GM13976 (cell line): ENCODE data around the gene TAF7.
"Not testable (repeated sequence)": the region's sequence is repeated elsewhere in the genome, so short reads cannot be mapped to it uniquely, and the experiment has no call there.

Experiments
- DNase-seq: peaks from one replicate; pipeline ENCODE4 v3.0.0; 2012; ENCODE audit warnings: low spot score
- in situ Hi-C: fragments of 300-500 bp; cut with MboI; formaldehyde crosslinking; loops from one replicate; pipeline ENCODE4 v1.12.0; 2022; ENCODE audit warnings: low sequenced_read_pairs, mixed read lengths, inconsistent platforms; ENCODE audit not compliant: unreplicated experiment
- TF ChIP-seq, protein P1 (sequence below): IDR thresholded peaks from 2 replicates; pipeline ENCODE4 v1.5.1; 2012; ENCODE audit warnings: borderline replicate concordance, mild to moderate bottlenecking; ENCODE audit not compliant: insufficient read depth; ENCODE audit errors: extremely low read depth, missing control alignments, control extremely low read depth

TAF7 gene

DNA sequence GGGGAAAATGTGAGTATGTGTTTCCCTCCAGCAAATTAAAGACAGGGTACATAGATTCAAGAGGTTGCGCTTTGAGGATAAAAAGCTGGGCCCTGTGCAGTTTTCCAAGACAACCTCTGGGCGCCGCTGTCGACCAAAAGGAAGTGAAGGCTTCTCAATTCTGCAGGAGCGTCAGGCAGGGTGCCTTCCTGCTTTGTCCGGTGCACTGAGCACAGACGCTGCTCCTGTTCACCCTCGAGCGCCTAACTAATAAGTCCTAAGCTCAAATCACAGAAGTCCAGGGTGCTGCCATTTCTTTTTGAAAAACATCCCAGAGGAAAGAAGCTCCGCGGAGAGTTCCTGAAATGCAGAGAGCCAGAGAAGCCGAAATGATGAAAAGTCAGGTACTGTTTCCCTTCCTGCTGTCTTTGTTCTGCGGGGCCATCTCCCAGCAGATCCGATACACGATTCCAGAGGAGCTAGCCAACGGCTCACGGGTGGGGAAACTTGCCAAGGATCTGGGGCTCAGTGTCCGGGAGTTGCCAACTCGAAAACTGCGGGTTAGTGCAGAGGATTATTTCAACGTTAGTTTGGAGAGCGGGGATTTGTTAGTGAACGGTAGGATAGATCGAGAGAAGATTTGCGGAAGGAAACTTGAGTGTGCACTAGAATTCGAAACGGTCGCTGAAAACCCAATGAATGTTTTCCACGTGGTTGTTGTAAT is 29.5 kb upstream of the TAF7 start, which contains the start of gene PCDHGB1:
TSS of gene PCDHGB1 (plus strand) at position 183 of the 703 bp plus-strand sequence. CDS start at position 345, 162 bp downstream.
- TF ChIP-seq, protein P1, sequence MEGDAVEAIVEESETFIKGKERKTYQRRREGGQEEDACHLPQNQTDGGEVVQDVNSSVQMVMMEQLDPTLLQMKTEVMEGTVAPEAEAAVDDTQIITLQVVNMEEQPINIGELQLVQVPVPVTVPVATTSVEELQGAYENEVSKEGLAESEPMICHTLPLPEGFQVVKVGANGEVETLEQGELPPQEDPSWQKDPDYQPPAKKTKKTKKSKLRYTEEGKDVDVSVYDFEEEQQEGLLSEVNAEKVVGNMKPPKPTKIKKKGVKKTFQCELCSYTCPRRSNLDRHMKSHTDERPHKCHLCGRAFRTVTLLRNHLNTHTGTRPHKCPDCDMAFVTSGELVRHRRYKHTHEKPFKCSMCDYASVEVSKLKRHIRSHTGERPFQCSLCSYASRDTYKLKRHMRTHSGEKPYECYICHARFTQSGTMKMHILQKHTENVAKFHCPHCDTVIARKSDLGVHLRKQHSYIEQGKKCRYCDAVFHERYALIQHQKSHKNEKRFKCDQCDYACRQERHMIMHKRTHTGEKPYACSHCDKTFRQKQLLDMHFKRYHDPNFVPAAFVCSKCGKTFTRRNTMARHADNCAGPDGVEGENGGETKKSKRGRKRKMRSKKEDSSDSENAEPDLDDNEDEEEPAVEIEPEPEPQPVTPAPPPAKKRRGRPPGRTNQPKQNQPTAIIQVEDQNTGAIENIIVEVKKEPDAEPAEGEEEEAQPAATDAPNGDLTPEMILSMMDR = peak; percentile 43
- in situ Hi-C loops = no loop called here

DNA sequence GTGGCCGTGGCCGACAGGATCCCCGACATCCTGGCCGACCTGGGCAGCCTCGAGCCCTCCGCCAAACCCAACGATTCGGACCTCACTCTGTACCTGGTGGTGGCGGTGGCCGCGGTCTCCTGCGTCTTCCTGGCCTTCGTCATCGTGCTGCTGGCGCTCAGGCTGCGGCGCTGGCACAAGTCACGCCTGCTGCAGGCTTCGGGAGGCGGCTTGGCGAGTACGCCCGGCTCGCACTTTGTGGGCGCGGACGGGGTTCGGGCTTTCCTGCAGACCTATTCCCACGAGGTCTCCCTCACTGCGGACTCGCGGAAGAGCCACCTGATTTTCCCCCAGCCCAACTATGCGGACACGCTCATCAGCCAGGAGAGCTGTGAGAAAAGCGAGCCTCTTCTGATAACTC is 25.4 kb upstream of the TAF7 start:
- in situ Hi-C loops, DNase-seq: not testable (repeated sequence)

More for the DNA sequence above, 29.5 kb upstream of the TAF7 start, which contains the start of gene PCDHGB1:
- DNase-seq = peak; percentile 76

DNA sequence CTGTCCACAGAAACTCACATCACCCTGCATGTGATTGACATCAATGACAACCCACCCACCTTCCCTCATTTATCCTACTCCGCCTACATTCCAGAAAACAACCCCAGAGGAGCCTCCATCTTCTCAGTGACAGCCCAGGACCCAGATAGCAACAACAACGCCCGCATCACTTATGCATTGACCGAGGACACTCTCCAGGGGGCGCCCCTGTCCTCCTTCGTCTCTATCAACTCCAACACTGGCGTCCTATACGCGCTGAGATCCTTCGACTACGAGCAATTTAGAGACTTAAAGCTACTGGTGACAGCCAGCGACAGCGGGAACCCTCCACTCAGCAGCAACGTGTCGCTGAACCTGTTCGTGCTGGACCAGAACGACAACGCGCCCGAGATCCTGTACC is 24.7 kb upstream of the TAF7 start:
- in situ Hi-C loops = no loop called here
- no peak for DNase-seq
- TF ChIP-seq, protein P1 = no peak

DNA sequence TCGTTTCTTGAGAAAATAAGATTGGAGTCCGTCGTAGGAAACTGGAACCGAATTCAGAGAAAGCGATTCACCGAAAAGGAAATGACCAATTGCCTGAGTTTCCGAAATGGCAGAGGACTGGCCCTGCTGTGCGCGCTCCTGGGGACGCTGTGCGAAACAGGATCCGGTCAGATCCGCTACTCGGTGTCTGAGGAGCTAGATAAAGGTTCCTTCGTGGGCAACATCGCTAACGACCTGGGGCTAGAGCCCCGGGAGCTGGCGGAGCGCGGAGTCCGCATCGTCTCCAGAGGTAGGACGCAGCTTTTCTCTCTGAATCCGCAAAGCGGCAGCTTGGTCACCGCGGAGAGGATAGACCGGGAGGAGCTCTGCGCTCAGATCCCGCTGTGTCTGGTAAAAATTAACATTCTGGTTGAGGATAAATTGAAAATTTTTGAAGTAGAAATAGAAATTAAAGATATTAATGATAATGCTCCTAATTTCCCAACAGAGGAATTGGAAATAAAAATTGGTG is 23.4 kb upstream of the TAF7 start:
- DNase-seq = no peak
- in situ Hi-C loops = no loop called here
- TF ChIP-seq, protein P1 = no peak

DNA sequence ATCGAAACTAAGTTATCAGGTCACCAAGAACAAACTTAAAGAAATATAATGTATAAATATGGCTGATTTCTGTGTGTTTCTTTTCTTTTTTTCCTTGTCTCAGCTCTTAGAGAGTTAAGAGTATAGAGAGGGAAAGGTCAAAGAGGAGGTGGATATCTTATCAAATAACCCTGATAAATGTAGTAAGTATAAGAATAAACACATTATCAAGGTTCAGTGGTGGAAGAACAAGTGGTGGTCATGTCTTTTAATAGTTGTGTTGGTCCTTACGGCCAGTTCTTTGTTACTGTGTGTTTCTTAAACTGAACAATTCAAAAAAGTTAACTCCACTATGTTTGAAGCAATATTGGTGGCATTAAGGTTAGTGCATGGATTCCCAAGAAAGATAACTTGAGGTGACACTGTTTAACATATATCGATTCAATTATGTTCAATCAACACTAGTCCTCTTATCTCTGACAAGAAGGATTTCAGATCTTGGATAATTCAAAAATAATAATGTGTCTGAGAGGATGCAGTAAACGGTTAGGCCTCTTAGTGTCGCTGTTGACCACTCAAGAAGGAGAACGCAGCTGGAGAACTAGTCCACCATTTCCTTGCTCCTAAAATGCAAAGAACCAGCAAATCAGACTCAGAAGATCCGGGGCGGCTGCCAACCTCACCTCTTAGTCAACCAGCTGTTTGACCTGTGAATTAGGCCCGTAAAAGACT is 22.8 kb upstream of the TAF7 start, which contains the start of gene PCDHGA3:
TSS of gene PCDHGA3 (plus strand) at position 588 of the 711 bp plus-strand sequence. CDS start 205 bp downstream, outside the sequence.
- no peak for DNase-seq
- TF ChIP-seq, protein P1 = no peak
- in situ Hi-C loops = no loop called here

DNA sequence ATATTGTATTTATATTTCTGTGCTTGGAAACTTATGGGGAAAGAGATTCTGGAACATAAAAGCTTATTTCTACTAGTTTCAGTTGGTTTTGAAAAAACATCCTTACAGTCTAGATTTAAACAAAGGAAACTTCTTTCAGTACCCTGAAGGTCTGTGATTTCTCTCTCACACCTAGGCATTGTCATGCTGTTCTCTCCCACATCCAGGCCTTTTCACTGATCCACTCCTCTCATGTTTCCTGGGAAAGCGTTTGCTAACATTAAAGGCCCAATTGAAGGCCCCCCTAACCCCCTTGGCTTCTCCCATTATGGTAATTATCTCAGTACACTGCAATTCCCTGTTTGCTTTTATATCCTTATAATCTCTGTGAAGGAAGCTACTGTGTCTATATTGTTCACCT is 22.2 kb upstream of the TAF7 start:
- in situ Hi-C loops = no loop called here
- DNase-seq = no peak
- TF ChIP-seq, protein P1 = no peak

DNA sequence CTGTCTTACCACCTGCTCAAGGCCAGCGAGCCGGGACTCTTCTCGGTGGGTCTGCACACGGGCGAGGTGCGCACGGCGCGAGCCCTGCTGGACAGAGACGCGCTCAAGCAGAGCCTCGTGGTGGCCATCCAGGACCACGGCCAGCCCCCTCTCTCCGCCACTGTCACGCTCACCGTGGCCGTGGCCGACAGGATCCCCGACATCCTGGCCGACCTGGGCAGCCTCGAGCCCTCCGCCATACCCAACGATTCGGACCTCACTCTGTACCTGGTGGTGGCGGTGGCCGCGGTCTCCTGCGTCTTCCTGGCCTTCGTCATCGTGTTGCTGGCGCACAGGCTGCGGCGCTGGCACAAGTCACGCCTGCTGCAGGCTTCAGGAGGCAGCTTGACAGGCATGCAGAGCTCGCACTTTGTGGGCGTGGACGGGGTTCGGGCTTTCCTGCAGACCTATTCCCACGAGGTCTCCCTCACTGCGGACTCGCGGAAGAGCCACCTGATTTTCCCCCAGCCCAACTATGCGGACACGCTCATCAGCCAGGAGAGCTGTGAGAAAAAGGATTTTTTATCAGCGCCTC is 20.3 kb upstream of the TAF7 start:
- in situ Hi-C loops, DNase-seq: not testable (repeated sequence)
